Liver (tissue), 9 donors: ENCODE data around the gene BLOC1S3. TPM values are rescaled to one million over a fixed set of nuclear protein-coding genes. Genes with fewer than 3 reads are reported as not detected.
A peak's percentile ranks its signal among the peaks of the same experiment; 100 is the strongest.

Experiments used
- DNase-seq: peaks from one replicate; pipeline ENCODE4 v3.0.0-alpha.2; 2017; ENCODE audit warnings: low spot score
- H3K27ac ChIP-seq, 2 donors: one replicate each; pipeline ENCODE4 v1.7.0; 2013; ENCODE audit warnings: inconsistent platforms in 2 of 2, low read length in 2 of 2, control low read depth in 1 of 2, low read depth in 1 of 2, mild to moderate bottlenecking in 1 of 2
- H3K27me3 ChIP-seq, 4 donors: one replicate each; pipeline versions ENCODE4 v1.6.1 to v1.7.0; 2013; ENCODE audit warnings: low read length in 3 of 4, inconsistent platforms in 1 of 4, mild to moderate bottlenecking in 1 of 4, moderate library complexity in 1 of 4; ENCODE audit not compliant: control insufficient read depth in 4 of 4, insufficient read depth in 4 of 4
- H3K36me3 ChIP-seq, 4 donors: one replicate each; pipeline versions ENCODE4 v1.6.1 to v1.7.0; 2013; ENCODE audit warnings: low read length in 3 of 4, mild to moderate bottlenecking in 3 of 4, low read depth in 1 of 4, moderate library complexity in 1 of 4; ENCODE audit not compliant: control insufficient read depth in 4 of 4, insufficient read depth in 3 of 4
- H3K4me1 ChIP-seq, 4 donors: one replicate each; pipeline versions ENCODE4 v1.6.1 to v1.7.0; 2013; ENCODE audit warnings: low read length in 3 of 4, mild to moderate bottlenecking in 3 of 4, moderate library complexity in 1 of 4; ENCODE audit not compliant: control insufficient read depth in 4 of 4, insufficient read depth in 4 of 4
- H3K4me3 ChIP-seq, 3 donors: one replicate each; pipeline versions ENCODE4 v1.6.1 to v1.7.0; 2013; ENCODE audit warnings: low read length in 3 of 3, control low read depth in 1 of 3, low read depth in 1 of 3, mild to moderate bottlenecking in 1 of 3
- H3K9ac ChIP-seq, 2 donors: one replicate each; pipeline ENCODE4 v1.7.0; 2013; ENCODE audit warnings: low read length in 2 of 2, mild to moderate bottlenecking in 2 of 2, moderate library complexity in 2 of 2, control low read depth in 1 of 2, low read depth in 1 of 2
- H3K9me3 ChIP-seq, 4 donors: one replicate each; pipeline versions ENCODE4 v1.6.1 to v1.7.0; 2013; ENCODE audit warnings: low read length in 3 of 4; ENCODE audit not compliant: control insufficient read depth in 4 of 4
- EGR1 ChIP-seq, 2 donors: IDR thresholded peaks; 2 replicates each; pipeline ENCODE4 v1.6.1; 2016 to 2018; ENCODE audit warnings: antibody characterized with exemption in 2 of 2, low read depth in 2 of 2
- FOXA1 ChIP-seq: IDR thresholded peaks from 2 replicates; pipeline ENCODE4 v1.6.1; 2016; ENCODE audit warnings: antibody characterized with exemption
- FOXA2 ChIP-seq: IDR thresholded peaks from 2 replicates; pipeline ENCODE4 v1.6.1; 2016; ENCODE audit warnings: antibody characterized with exemption
- GABPA ChIP-seq, 2 donors: IDR thresholded peaks in 1 of 2; conservative IDR thresholded peaks in 1 of 2; 2 replicates each; pipeline ENCODE4 v1.6.1; 2016; ENCODE audit warnings: antibody characterized with exemption in 2 of 2, mild to moderate bottlenecking in 1 of 2, moderate library complexity in 1 of 2
- HNF4A ChIP-seq, 2 donors: conservative IDR thresholded peaks; 2 replicates each; pipeline ENCODE4 v1.6.1; 2016; ENCODE audit warnings: antibody characterized with exemption in 2 of 2, mild to moderate bottlenecking in 2 of 2
- HNF4G ChIP-seq: IDR thresholded peaks from 2 replicates; pipeline ENCODE4 v1.6.1; 2016; ENCODE audit warnings: antibody characterized with exemption
- JUND ChIP-seq, 2 donors: IDR thresholded peaks; 2 replicates each; pipeline ENCODE4 v1.6.1; 2016; ENCODE audit warnings: antibody characterized with exemption in 2 of 2
- MAX ChIP-seq: IDR thresholded peaks from 2 replicates; pipeline ENCODE4 v1.6.1; 2016; ENCODE audit warnings: antibody characterized with exemption
- REST ChIP-seq: IDR thresholded peaks from 2 replicates; pipeline ENCODE4 v1.6.1; 2016; ENCODE audit warnings: antibody characterized with exemption, mild to moderate bottlenecking
- RXRA ChIP-seq, 2 donors: IDR thresholded peaks; 2 replicates each; pipeline ENCODE4 v1.6.1; 2017 to 2018; ENCODE audit warnings: antibody characterized with exemption in 2 of 2, mild to moderate bottlenecking in 1 of 2
- SP1 ChIP-seq: IDR thresholded peaks from 2 replicates; pipeline ENCODE4 v1.6.1; 2018; ENCODE audit warnings: antibody characterized with exemption, mild to moderate bottlenecking
- TAF1 ChIP-seq: conservative IDR thresholded peaks from 2 replicates; pipeline ENCODE4 v1.6.1; 2016; ENCODE audit warnings: antibody characterized with exemption, mild to moderate bottlenecking
- YY1 ChIP-seq: IDR thresholded peaks from 2 replicates; pipeline ENCODE4 v1.6.1; 2016; ENCODE audit warnings: antibody characterized with exemption, mild to moderate bottlenecking
- WGBS: extraction: QIAGEN DNeasy Blood & Tissue Kit; methylation state at CpG from one replicate; pipeline ENCODE4 v1.1.7; 2013; 5-methylcytosine and 5-hydroxymethylcytosine counted together
- polyA plus RNA-seq, 2 donors: library from polyadenylated mRNA; stranded (reverse) in 1 of 2; unstranded in 1 of 2; fragments of 200-250 nt in 1 of 2; fragments of >200 nt in 1 of 2; fragmentation: Nextera tagmentation in 1 of 2; extraction: Ambion mirVana in 1 of 2; gene quantifications; one replicate each; pipeline versions ENCODE4 v1.2.1 to v1.2.3, GENCODE V29; 2013 to 2015
- total RNA-seq, 2 donors: library from RNA; depleted of rRNA; stranded (reverse); fragments of >200 nt; gene quantifications; one replicate each; pipeline ENCODE4 v1.2.3, GENCODE V29; 2014
- TF ChIP-seq, protein P1 (sequence below): IDR thresholded peaks from 2 replicates; pipeline ENCODE4 v1.6.1; 2016; ENCODE audit warnings: antibody characterized with exemption
- donor health status: healthy.
- donor health status: healthy.
- donor health status: healthy.
- donor health status: healthy.
- donor health status: healthy.

Gene BLOC1S3
- total and polyA plus RNA-seq, 4 donors: 2.7 to 4.6 (median 4.2) TPM

GRCh38 chr19:45179072-45179891 lies 698 bp downstream of the BLOC1S3 start:
- DNase-seq: no peak
- Histone ChIP-seq H3K9me3 (no peaks in the 10 kb centered on the region), H3K27me3 (no peaks in the 10 kb centered on the region), H3K9ac (peak overlapping the region; percentile 46 to 73), H3K36me3 (peaks cover 0 to 1% (median 0%) of the 10 kb centered on the region in 4 donors), H3K27ac (peak overlapping the region; percentile 78 to 96), H3K4me1 (peaks cover 8 to 34% (median 23%) of the 10 kb centered on the region in 4 donors), H3K4me3 (peak overlapping the region; percentile 74 to 98 (median 78))
- 2% methylated on average over 97 of the region's 97 CpGs for WGBS
- TF ChIP-seq MAX: no peak
- no peak for TF ChIP-seq TAF1
- no peak for TF ChIP-seq JUND (IDR thresholded peaks at IDR 0.05)
- TF ChIP-seq, protein P1, sequence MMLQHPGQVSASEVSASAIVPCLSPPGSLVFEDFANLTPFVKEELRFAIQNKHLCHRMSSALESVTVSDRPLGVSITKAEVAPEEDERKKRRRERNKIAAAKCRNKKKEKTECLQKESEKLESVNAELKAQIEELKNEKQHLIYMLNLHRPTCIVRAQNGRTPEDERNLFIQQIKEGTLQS: no peak
- TF ChIP-seq FOXA2: no peak

DNA sequence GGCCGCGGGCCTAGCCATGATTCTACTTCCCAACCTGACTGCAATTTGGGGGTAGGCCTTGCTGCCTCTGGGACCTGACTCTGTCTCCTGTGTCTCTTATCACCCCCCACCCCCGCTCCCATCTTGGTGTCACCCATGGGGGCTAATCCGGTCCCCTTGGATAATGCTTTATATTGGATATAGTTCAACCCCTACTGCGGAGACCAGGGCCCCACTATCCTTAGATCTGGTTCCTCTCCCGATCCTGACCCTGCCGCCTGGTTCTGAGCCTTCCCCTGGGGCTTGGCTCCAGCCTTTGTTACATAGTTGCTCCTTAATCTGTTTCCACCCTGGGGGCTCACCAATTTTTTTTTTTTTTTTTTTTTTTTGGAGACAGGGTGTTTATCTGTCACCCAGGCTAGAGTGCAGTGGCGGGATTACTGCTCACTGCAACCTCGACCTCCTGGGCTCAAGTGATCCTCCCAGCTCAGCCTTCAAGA lies 1.3 kb downstream of the BLOC1S3 start:
- H3K27me3 ChIP-seq: no peaks in the 10 kb centered on the region
- DNase-seq: no peak
- TF ChIP-seq FOXA2 (no peak), REST (no peak), GABPA (IDR thresholded peaks at IDR 0.05 in 1 of 2, conservative IDR thresholded peaks at IDR 0.05 in 1 of 2) (no peak), HNF4G (no peak), HNF4A (conservative IDR thresholded peaks at IDR 0.05) (no peak), RXRA (IDR thresholded peaks at IDR 0.05) (no peak)
- peaks cover 8 to 34% (median 23%) of the 10 kb centered on the region in 4 donors for H3K4me1 ChIP-seq
- 58% methylated on average over 9 of the region's 9 CpGs for WGBS
- H3K9me3 ChIP-seq: no peaks in the 10 kb centered on the region
- H3K9ac ChIP-seq: no peak overlapping the region
- H3K36me3 ChIP-seq: peaks cover 0 to 1% (median 0%) of the 10 kb centered on the region in 4 donors
- H3K27ac ChIP-seq: peak overlapping the region; percentile 78 to 96
- H3K4me3 ChIP-seq: peak overlapping the region in 2 of 3 donors; percentile 74 to 78

DNA sequence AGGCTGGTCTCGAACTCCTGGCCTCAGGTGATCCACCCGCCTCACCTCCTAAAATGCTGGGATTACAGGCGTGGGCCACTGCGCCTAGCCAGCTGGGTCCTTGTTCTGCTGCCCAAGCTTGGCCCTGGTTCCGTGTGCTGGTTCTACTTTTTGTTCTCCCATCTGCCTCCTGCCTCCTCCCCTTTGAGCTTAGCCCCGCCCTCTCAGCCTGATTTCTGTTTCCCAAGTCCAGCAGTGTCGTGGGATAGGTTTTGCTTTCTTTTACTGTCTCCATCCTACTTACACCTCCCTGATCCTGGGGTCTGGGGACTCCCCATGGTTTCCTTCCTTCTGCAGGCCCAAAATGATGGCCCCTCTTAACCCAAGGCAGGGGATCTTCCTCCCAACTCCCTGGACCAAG lies 2.4 kb downstream of the BLOC1S3 start:
- Histone ChIP-seq H3K27ac (no peak overlapping the region), H3K4me3 (no peak overlapping the region), H3K36me3 (peaks cover 0 to 1% (median 0%) of the 10 kb centered on the region in 4 donors), H3K27me3 (no peaks in the 10 kb centered on the region), H3K9me3 (no peaks in the 10 kb centered on the region), H3K9ac (no peak overlapping the region), H3K4me1 (peaks cover 8 to 34% (median 23%) of the 10 kb centered on the region in 4 donors)
- TF ChIP-seq FOXA1 (no peak), SP1 (no peak), REST (no peak), EGR1 (IDR thresholded peaks at IDR 0.05; ENCODE audit: low read depth in 2 of 2) (no peak), YY1 (no peak), GABPA (IDR thresholded peaks at IDR 0.05 in 1 of 2, conservative IDR thresholded peaks at IDR 0.05 in 1 of 2) (no peak), HNF4A (conservative IDR thresholded peaks at IDR 0.05) (no peak)
- WGBS: 79% methylated on average over 7 of the region's 7 CpGs
- DNase-seq: no peak
